Kidney tubule cell (primary cell): ENCODE results near the gene ARHGAP6.

Experiments
- DNase-seq: peaks from one replicate; pipeline ENCODE4 v3.0.0-alpha.2; 2018; ENCODE audit warnings: low spot score

Gene ARHGAP6

DNA sequence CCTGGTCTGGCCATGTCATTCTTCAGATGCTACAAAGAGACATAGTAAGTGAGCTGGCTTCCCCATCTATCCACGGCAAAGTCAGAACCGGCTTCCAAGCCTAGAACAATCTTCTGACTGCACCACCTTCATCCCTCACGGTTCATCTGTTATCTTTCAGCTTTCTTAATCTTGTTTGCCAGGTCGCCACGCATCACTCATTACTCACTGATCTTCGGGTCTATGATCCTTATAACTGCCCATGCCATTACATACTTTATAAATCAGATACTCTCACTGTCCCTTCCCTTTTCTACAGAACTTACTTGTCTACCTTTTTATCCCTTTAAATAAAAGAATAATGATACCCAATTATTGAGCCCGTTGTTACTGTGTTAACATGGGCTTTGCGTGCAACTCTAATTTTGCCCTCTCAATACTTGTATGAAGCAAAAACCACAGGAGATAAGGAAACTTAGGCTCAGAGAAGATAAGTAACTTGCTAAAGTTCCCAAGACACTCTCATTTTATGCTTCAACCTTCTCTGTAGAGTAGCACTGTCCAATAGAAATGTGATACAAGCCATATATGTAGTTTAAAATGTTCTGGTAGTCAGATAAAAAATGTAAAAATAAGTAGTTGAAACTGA, 200.8 kb downstream of the ARHGAP6 start:
- no peak for DNase-seq

GRCh38 chrX:11464380-11464779, 201.3 kb downstream of the ARHGAP6 start:
- DNase-seq: no peak

DNA sequence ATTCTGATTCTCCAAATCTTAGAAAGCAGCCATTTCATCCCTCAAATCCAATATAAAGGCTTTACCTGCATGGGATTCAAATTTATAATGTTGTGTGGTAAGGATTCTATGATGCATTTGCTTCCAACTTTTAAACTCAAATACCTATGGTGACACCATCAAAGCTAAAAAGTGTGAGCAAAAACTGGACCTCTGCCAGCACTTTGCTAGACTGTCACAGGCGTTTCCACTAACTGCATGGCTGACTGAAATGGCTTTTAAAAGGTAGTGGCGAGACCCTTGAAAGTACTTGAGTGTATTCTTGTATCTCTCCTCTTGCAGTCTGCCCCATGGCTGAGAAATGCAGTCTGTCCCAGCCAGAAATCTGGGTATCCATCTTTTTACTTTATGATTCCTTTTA, 203.1 kb downstream of the ARHGAP6 start:
- DNase-seq: no peak

- no peak for DNase-seq
Measured at GRCh38 chrX:11462136-11462535, 203.6 kb downstream of the ARHGAP6 start.

DNA sequence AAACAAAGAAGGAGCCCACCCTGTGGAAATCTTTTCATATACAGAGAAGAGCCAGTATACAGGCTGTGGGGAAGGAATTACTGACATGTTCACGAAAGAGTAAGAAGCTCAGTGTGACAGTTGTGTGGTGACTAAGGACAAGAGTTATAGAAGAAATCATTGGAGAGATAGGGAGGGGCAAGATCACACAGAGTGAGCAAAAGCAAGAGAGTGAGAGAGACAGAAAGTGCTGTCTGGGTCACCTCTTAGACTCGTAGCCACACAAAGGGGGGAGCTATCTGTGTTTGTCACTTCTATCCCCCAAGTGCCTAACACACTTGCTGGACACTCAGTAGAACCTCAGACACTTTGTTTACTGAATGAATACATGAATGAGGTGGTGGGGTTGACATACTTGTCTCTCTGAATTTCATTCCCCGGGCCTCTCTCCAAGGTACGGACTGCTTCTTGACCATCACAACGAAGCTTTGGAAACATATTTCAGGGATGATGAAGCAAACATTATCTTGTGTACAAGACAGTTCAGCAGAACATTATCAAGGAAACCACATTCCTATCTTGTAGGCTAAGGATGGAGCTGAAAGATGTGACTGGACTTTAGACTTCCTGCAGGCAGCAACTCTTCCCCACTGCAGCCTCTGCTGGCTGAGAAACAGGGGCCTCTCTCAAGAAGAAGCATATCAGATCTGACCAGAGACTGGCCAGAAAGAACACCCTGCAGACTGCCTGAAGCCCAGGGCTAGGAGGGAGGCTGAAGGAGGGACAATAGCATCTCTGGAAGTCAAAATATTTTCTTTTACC, 204.3 kb downstream of the ARHGAP6 start:
- peak; percentile 40 for DNase-seq

DNA sequence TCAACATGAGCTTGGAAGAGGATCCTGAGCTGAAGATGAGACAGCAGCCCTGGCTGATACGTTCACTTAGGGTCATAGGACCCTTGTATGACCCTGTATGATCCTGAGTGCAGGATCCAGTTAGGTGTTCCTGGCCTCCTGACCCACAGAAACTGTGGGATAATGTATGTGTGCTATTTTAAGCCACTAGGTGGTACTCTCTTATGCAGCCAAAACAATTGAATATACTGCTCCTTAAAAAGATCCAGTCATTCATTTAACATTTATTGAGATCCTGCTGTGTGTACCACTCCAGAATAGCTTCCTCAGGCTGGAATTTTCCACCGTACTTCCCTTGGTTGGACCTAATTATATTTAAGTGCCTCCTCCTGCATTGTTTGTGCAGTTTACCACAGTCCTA, 205.4 kb downstream of the ARHGAP6 start:
- DNase-seq: no peak

- no peak for DNase-seq
Measured at GRCh38 chrX:11458170-11458569, 207.6 kb downstream of the ARHGAP6 start.

DNA sequence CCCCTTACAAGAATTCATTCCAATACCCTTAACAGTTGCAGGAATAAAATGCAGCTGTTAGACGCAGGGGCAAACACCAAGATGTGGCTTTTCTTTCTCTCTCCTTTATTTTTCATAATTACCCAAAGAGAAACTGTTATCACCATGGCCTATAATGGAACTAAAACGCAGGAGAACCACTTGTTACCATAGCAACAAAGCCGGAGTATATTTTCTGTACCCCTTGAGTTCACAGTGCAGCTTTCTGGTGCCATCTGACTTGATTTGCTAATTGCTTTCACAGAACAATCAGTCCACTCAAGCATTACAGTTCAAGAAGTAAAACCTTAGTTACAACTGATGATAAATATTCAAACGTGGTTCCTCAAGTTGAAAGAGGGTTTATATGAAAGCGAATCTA, 214.6 kb downstream of the ARHGAP6 start:
- DNase-seq: no peak

GRCh38 chrX:11450354-11450753, 215.4 kb downstream of the ARHGAP6 start:
- no peak for DNase-seq

DNA sequence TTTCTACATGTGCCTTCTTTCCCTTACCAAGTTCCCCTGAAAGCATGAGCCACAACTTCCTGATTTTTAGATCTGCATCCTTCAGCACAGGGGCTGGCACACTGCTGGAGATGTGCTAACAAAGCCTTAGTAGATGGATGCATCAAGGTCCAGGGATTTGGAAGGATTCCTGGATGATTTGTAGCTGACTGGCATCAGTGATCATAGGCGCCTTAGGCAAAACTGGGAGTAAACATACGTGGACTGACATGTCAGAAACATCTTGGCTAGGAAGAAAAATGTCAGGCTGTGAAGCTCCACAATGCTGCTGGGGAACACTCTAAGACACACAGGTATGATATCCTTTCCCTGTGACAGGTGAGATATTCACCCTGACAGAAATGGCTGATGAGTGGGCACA, 216.1 kb downstream of the ARHGAP6 start:
- DNase-seq: no peak

- no peak for DNase-seq
Measured at GRCh38 chrX:11447418-11447817, 218.3 kb downstream of the ARHGAP6 start.

DNA sequence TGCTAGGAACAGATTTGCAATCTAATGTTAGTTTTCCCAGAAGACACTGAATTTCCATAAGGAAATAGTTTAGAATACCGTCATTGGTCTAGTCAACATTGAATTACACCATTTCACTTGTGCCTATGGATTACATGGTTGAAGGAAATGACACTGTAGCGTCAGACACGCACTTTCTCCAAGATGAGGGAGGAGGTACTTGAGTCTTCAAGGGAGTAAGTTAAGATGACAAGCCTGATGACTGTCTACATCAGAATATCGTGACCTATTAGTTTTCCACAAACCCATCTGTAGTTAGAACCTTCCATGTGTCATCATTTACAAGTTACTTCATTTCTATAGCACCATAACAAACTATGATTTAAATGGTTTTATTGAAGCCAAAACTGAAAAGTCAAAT, 218.8 kb downstream of the ARHGAP6 start:
- no peak for DNase-seq

GRCh38 chrX:11446336-11446735, 219.4 kb downstream of the ARHGAP6 start:
- no peak for DNase-seq

- no peak for DNase-seq
Measured at GRCh38 chrX:11445540-11445939, 220.2 kb downstream of the ARHGAP6 start.

DNA sequence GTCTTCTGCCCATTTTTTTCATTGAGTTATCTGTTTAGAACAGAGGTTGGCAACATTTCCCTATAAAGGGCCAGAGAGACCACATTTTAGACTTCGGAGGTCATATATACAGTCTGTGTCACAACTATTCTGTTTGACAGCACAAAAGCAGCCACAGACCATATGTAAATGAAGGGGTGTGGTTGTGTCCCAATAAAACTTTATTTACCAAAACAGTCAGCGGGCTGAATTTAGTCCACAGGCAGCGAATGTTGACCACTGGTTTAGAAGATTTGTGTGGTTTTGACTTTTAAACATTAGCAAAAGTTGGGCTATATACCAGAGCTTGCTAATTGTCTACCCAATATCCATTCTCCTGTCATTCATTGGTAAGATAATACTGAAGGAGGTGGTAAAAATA, 221.7 kb downstream of the ARHGAP6 start:
- no peak for DNase-seq

GRCh38 chrX:11439846-11440245, 225.9 kb downstream of the ARHGAP6 start:
- no peak for DNase-seq

- no peak for DNase-seq
Measured at GRCh38 chrX:11438767-11439166, 227.0 kb downstream of the ARHGAP6 start.

DNA sequence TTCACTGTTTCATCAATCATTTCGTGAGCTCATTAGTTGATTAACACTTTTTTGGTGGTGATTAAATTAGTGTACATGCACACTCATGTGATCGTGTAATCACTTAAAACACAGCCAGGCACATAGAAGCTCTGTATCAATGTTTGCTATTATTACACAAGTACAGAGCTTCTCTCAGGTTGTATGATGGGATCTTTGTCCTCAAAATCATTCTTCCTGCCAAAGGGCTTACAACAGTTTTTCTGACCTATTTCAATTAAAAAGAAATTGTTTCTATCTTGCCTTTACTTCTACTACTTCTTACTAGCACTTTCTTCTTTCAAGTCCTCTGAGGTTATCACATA, 227.4 kb downstream of the ARHGAP6 start:
- DNase-seq: no peak

- peak; percentile 63 for DNase-seq
Measured at GRCh38 chrX:11437642-11438379, 227.9 kb downstream of the ARHGAP6 start.

GRCh38 chrX:11435568-11435967, 230.2 kb downstream of the ARHGAP6 start:
- DNase-seq: no peak

DNA sequence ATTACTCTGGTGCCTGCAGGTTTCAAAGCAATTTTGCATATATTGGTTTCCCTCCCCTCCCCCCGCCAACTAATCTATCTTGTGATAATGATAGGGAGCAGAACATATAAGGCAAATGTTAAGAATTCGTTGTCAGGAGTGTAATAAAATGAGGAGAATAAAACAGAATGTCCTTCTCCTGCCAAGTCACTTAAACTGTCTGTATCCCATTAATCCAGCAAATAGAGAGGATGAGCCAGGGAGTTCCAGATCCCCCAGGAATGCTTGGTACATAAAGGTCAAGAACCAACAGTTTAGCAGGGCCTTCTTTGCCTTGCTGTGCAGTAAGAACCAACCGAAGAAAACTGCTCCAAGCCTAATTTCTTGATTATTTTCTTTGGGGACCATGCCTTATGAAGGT, 231.1 kb downstream of the ARHGAP6 start:
- no peak for DNase-seq

DNA sequence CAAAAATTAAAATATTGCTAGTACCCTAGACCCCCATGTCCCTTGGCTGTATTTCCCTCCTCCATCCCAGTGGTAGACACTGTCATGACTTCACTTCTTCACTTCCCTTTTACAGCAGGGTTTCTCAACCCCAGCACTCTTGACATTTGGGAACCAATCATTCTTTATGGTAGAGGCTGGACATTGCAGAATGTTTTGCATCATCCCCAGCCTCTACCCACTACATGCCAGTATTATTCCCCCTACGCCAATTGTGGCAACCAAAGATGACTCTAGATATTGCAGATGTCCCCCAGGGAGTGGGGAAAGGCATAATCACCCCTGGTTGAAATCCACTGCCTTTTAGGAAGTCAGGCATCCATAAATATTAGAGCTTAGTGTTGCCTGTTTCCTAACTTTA, 233.9 kb downstream of the ARHGAP6 start:
- no peak for DNase-seq

DNA sequence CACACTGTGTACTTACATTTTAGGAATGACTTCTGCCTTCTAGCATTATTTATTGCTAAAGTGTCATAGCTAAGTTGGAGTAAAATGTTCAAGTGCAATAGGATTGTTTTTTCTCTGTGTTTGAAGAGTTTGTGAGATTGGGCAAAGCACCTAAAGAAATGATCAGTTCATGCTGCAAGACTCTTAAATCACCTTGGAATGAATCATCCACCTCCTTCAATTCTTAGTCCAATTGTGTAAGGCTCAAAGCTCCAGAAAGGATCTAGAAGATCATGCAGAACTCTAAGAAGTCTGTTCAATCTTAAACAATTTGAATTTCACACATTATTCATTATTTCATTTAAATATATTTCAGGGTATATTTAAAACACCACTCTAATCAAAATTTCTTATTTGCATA, 235.4 kb downstream of the ARHGAP6 start:
- DNase-seq: no peak
